Measurements from ENCODE around the gene RWDD1. TPM values are rescaled to one million over a fixed set of nuclear protein-coding genes. Genes with fewer than 3 reads are reported as not detected.
A peak's percentile ranks its signal among the peaks of the same experiment; 100 is the strongest.

Gene RWDD1
- total RNA-seq, 1 donor from 2014 or later, result 72.4 TPM

- intact Hi-C loops (cut with micrococcal nuclease), result no loop called here
- no peak for ATAC-seq
- DNase-seq, result no peak
Observed at GRCh38 chr6:116556065-116556464, 15.2 kb upstream of the RWDD1 start.

- DNase-seq (no peak), ATAC-seq (peak; percentile 58)
- intact Hi-C loops (cut with micrococcal nuclease), result no loop called here
Observed at GRCh38 chr6:116556814-116557415, 14.4 kb upstream of the RWDD1 start.

DNA sequence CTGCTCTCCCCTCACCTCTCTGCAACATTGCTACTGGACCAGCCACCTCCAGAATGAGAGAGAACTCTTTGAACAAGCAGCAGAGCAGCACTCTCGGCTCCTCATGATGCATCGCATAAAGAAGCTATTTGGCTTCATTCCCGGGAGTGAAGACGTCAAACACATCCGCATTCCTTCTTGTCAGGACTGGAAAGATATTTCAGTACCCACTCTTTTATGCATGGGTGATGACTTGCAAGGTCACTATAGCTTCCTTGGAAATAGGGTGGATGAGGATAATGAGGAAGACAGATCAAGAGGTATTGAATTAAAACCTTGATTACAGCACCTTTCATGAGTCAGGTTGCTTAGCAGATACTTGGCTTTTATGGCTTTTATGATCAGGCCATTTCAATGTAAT lies 13.4 kb upstream of the RWDD1 start:
- DNase-seq, result no peak
- intact Hi-C loops (cut with micrococcal nuclease), result no loop called here
- peak; percentile 89 for ATAC-seq

DNA sequence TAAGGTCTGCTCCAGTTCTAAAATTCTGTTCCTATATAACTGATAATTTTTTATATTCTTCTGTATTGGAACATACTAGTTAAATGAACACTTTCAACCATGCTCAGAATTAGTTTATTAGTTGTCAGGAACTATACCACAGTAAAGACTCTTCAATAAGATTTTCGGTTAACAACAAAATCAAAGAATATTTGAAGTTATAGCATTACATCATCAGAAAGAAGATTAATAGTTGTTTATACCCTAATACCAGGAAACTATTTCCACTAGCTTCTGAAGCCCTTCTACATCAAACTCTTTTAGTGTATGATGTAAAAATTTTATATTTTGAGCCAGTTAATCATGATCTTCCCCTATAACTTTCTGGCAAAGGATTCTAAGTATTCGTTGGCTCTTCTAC lies 11.2 kb upstream of the RWDD1 start:
- ATAC-seq (no peak), DNase-seq (no peak)
- intact Hi-C loops (cut with micrococcal nuclease), result no loop called here

- intact Hi-C loops (cut with micrococcal nuclease), result no loop called here
- peak; percentile 58 for ATAC-seq
- peak; percentile 78 for DNase-seq
Observed at GRCh38 chr6:116561377-116562018, 9.8 kb upstream of the RWDD1 start.

- DNase-seq, result no peak
- no peak for ATAC-seq
- intact Hi-C loops (cut with micrococcal nuclease), result no loop called here
Observed at GRCh38 chr6:116562019-116562403, 9.3 kb upstream of the RWDD1 start.

GRCh38 chr6:116562614-116563013 lies 8.7 kb upstream of the RWDD1 start:
- intact Hi-C loops (cut with micrococcal nuclease), result no loop called here
- ATAC-seq, result no peak

DNA sequence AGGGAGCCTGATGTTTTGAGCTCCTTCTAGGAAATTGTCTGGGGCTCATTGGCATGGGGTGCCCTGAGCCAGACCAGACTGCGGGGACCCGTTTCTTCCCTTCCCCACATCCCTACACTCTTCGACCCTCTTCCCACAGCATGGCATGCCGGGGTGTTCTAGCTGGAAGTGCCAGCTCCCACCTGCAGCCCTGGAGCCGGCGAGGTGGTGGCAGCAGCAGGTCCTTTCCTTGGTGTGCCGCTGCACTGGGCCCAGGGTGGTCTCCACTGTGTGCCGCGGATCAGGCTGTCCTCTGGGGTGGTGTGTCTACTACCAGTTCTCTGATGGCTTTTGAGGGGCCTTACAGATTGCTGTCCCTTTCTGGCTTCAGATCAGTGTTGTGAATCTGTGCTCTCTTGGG lies 7.5 kb upstream of the RWDD1 start:
- ATAC-seq (no peak), DNase-seq (no peak)
- intact Hi-C loops (cut with micrococcal nuclease), result no loop called here

More at GRCh38 chr6:116562614-116563013, 8.7 kb upstream of the RWDD1 start:
- DNase-seq, result no peak

- ATAC-seq (no peak), DNase-seq (no peak)
- intact Hi-C loops (cut with micrococcal nuclease), result no loop called here
Observed at GRCh38 chr6:116564311-116564710, 7.0 kb upstream of the RWDD1 start.

DNA sequence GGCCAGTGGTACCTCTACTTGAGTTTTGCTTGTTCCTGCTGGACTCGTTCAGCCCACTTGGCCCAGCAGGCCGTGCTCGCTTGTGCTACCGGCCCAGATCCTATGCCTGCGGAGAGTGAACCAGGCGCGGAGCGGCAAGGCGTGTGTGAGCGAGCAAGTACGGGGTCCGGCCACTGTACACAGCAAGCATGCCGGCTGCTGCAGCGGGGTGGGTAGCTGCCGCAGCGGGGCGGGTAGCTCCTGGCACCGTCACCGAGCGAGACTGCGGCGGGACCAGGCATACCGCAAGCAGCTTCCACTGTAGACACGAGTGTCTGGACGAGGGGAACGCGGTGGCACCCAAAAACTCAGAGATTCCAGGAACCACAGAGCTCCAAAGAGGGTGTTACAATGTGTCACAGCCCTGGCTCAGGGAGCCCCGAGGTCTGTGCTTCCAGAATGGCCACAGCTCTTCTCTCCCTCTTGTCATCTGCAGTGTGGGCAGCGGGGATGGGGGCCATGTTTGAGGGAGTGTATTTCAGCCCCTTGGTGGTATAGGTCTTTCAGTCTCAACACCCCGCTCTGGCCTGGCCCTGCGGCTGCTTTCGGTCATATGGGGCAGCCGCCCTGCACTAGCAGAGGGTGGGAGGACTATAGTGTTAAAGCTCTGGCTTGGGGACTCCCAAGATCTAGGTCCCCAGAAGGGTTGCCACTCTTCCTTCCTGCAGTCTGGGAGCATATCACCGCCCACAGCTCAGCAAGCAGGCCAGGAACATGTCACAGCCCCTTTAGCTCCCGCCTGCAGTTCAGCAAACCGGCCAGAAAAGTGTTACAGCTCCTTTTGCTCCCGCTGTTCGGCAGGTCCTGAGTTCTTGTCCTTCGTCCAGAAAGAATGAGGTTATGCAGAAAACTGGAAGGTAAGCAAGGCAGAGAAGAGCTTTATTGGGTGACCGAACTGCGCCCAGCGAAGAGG lies 6.1 kb upstream of the RWDD1 start:
- peak; percentile 76 for ATAC-seq
- peak; percentile 63 for DNase-seq
- intact Hi-C loops (cut with micrococcal nuclease), result no loop called here

- DNase-seq (no peak), ATAC-seq (no peak)
- intact Hi-C loops (cut with micrococcal nuclease), result no loop called here
Observed at GRCh38 chr6:116568111-116568510, 3.2 kb upstream of the RWDD1 start.

DNA sequence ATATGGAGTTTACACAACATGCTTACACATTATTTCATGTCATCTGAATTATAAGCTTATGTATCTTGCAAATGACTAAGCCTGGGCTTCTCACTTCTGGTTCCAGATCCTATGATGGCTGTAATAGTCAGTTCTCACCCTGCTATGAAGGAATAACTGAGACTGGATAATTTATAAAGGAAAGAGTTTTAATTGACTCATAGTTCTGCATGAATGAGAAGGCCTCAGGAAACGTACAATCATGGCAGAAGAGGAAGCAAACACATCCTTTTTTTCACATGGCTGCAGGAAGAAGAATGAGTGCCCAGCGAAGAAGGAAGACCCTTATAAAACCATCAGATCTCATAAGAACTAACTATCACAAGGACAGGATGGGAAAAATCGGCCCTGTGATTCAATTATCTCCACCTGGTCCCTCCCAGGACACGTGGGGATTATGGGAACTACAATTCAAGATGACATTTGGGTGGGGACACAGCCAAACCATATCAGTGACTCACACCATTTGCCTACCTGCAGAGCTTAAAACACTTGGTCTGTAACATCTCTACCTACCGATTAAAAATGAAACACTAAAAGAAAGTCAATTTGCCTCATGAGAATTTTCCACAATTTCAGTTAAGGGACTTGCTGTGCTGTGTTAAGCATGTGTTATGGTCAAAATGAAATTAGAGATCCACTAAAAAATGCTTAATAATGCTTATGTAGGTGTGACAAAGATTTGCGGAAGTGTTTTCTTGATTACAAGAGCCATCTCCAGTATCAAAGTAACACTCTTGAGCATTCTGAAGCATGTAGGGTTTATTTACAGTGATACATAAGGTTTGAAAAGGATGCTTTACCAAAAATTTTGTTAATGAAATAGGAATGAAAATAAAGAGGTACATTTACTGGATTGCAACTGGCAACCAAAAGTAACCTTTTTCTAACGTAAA lies 2.2 kb upstream of the RWDD1 start:
- no peak for ATAC-seq
- no peak for DNase-seq
- intact Hi-C loops (cut with micrococcal nuclease), result no loop called here

- ATAC-seq, result no peak
- intact Hi-C loops (cut with micrococcal nuclease), result no loop called here
Observed at GRCh38 chr6:116571683-116572000, 338 bp downstream of the RWDD1 start.

DNA sequence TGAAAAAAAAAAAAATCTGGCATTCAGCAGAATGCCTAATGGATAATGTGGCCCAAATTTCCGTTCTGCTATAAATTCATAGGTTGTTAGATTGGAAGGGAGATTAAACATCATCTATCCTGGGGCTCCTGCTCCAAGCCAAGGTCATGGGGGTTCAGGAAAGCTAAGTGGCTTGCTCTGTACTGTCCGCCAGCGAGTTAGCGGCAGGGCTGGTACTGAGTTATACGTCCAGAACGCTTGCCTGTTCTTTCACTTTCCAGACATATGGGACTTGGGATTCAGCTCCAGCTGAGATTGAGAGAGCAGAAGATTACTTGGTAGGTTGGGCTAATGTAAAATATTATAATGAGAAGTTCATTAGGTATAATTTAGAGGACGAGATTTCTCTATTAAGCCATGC lies 858 bp downstream of the RWDD1 start:
- intact Hi-C loops (cut with micrococcal nuclease), result no loop called here
- DNase-seq (peak; percentile 37), ATAC-seq (peak; percentile 42)

More at GRCh38 chr6:116571683-116572000, 338 bp downstream of the RWDD1 start:
- no peak for DNase-seq

DNA sequence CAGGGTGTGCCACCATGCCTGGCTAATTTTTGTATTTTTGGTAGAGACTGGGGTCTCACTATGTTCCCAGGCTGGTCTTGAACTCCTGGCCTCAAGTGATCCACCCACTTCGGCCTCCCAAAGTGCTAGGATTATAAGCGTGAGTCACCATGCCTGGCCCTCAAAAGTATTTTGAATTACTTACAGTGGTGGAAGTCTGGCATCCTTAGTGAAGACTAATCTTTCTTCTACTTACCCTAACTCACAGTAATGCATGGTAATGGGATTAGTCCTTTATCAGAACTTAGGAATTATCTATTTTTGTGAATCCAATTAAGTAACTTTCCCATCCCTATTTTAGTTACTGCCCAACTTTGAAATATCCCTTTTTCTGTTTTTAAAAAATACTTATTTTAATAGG lies 3.9 kb downstream of the RWDD1 start:
- ATAC-seq (no peak), DNase-seq (no peak)
- intact Hi-C loops (cut with micrococcal nuclease), result no loop called here

DNA sequence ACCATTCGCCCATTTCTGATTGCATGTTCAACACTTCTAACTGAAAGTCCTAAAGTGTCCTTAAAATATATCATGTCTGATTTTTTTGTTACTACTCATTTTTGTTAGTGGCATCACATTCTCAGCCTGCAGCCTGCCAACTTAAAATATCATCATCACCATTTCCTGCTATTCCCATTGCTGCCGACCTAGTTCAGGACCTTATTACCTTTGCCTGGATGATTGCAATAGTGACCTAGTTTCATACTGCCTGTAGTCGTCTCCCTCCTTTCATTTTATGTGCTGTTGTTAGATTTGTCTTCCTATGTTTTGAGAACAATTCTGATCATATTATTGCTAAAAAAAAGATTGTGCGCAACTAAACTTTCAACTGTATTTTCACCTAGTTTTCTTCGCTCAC lies 6.2 kb downstream of the RWDD1 start:
- intact Hi-C loops (cut with micrococcal nuclease), result no loop called here
- DNase-seq, result no peak
- no peak for ATAC-seq

GRCh38 chr6:116578335-116578734 lies 7.0 kb downstream of the RWDD1 start:
- intact Hi-C loops (cut with micrococcal nuclease), result no loop called here
- DNase-seq (no peak), ATAC-seq (no peak)

GRCh38 chr6:116579143-116579542 lies 7.8 kb downstream of the RWDD1 start:
- DNase-seq, result no peak
- peak; percentile 31 for ATAC-seq
- intact Hi-C loops (cut with micrococcal nuclease), result no loop called here

DNA sequence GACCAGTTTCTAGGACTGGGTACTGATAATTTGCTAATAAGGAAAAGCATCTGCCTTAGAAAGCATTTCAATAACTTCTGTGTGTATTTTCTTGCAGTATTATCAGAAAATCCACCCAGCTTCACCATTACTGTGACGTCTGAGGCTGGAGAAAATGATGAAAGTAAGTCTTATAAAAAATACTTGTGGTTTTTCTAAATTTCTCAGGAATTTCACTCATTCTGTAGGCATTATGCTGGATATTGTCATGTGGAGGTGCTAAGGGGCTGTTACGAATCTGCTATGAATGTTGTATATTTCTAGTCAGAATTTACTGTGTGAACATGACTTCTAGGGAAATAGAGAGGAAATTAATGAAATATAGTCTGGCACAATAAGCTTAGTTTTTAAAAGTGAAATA lies 8.9 kb downstream of the RWDD1 start:
- DNase-seq, result no peak
- no peak for ATAC-seq
- intact Hi-C loops (cut with micrococcal nuclease), result no loop called here
